WERI-Rb-1 (cell line): ENCODE measurements around the gene TSHZ3.

Experiments used
- DNase-seq: peaks from one replicate; pipeline ENCODE4 v3.0.0-alpha.2; 2020
- H3K27ac ChIP-seq: fragments of 250-450 bp; sonication (Bioruptor Pico); 2 replicates; pipeline ENCODE4 v1.5.1; 2020; ENCODE audit warnings: mild to moderate bottlenecking, moderate library complexity
- H3K27me3 ChIP-seq: fragments of 250-450 bp; sonication (Bioruptor Pico); 2 replicates; pipeline ENCODE4 v1.5.1; 2021; ENCODE audit warnings: mild to moderate bottlenecking, low read depth, moderate library complexity; ENCODE audit not compliant: insufficient read depth, severe bottlenecking
- H3K36me3 ChIP-seq: fragments of 250-450 bp; sonication (Bioruptor Pico); 2 replicates; pipeline ENCODE4 v1.5.1; 2020; ENCODE audit warnings: mild to moderate bottlenecking, moderate library complexity
- H3K4me3 ChIP-seq: 2 replicates; pipeline ENCODE4 v1.5.1; 2011; ENCODE audit warnings: low read depth, mild to moderate bottlenecking, control low read depth, low read length
- H3K9me3 ChIP-seq: fragments of 250-450 bp; sonication (Bioruptor Pico); 2 replicates; pipeline ENCODE4 v1.5.1; 2021; ENCODE audit warnings: mild to moderate bottlenecking, moderate library complexity; ENCODE audit not compliant: severe bottlenecking
- CTCF ChIP-seq: IDR thresholded peaks from 2 replicates; pipeline ENCODE4 v1.5.1; 2011; ENCODE audit warnings: low read depth, mild to moderate bottlenecking, control low read depth, inconsistent platforms, low read length

Gene TSHZ3

GRCh38 chr19:31326329-31327028 lies 22.8 kb downstream of the TSHZ3 start:
- Histone ChIP-seq H3K27ac (no peak overlapping the region), H3K36me3 (no peaks in the 10 kb centered on the region), H3K4me3 (no peak overlapping the region), H3K9me3 (no peaks in the 10 kb centered on the region), H3K27me3 (no peaks in the 10 kb centered on the region)
- TF ChIP-seq CTCF, result no peak
- no peak for DNase-seq

GRCh38 chr19:31325342-31325741 lies 23.9 kb downstream of the TSHZ3 start:
- Histone ChIP-seq H3K27me3 (no peaks in the 10 kb centered on the region), H3K9me3 (no peaks in the 10 kb centered on the region), H3K4me3 (no peak overlapping the region), H3K27ac (no peak overlapping the region), H3K36me3 (no peaks in the 10 kb centered on the region)
- no peak for DNase-seq
- TF ChIP-seq CTCF, result no peak

GRCh38 chr19:31319465-31319864 lies 29.8 kb downstream of the TSHZ3 start:
- no peak for TF ChIP-seq CTCF
- Histone ChIP-seq H3K9me3 (no peaks in the 10 kb centered on the region), H3K36me3 (no peaks in the 10 kb centered on the region), H3K4me3 (no peak overlapping the region), H3K27me3 (no peaks in the 10 kb centered on the region), H3K27ac (no peak overlapping the region)
- DNase-seq, result no peak

- H3K9me3 ChIP-seq, result no peaks in the 10 kb centered on the region
- no peak for DNase-seq
- no peak for TF ChIP-seq CTCF
- no peaks in the 10 kb centered on the region for H3K27me3 ChIP-seq
- no peaks in the 10 kb centered on the region for H3K36me3 ChIP-seq
- no peak overlapping the region for H3K27ac ChIP-seq
- no peak overlapping the region for H3K4me3 ChIP-seq
Measured at GRCh38 chr19:31318790-31319425, 30.3 kb downstream of the TSHZ3 start.

GRCh38 chr19:31317570-31317969 lies 31.7 kb downstream of the TSHZ3 start:
- DNase-seq, result no peak
- Histone ChIP-seq H3K36me3 (no peaks in the 10 kb centered on the region), H3K27ac (no peak overlapping the region), H3K4me3 (no peak overlapping the region), H3K27me3 (no peaks in the 10 kb centered on the region), H3K9me3 (no peaks in the 10 kb centered on the region)
- no peak for TF ChIP-seq CTCF

GRCh38 chr19:31317093-31317492 lies 32.1 kb downstream of the TSHZ3 start:
- no peaks in the 10 kb centered on the region for H3K9me3 ChIP-seq
- no peak overlapping the region for H3K27ac ChIP-seq
- no peak overlapping the region for H3K4me3 ChIP-seq
- no peaks in the 10 kb centered on the region for H3K36me3 ChIP-seq
- no peak for DNase-seq
- H3K27me3 ChIP-seq, result no peaks in the 10 kb centered on the region
- no peak for TF ChIP-seq CTCF
